Glutamatergic neuron (in vitro differentiated cells): Measurements from ENCODE around the gene CPSF4L. TPM values are rescaled to one million over a fixed set of nuclear protein-coding genes. Genes with fewer than 3 reads are reported as not detected.

Source experiments
- DNase-seq: peaks from one replicate; pipeline ENCODE4 v3.0.0; 2022
- H3K27ac Mint-ChIP-seq: one replicate; pipeline ENCODE4 v1.8.0; 2020; ENCODE audit warnings: mild to moderate bottlenecking, mixed read lengths, inconsistent platforms; ENCODE audit not compliant: unreplicated experiment
- H3K27me3 Mint-ChIP-seq: one replicate; pipeline ENCODE4 v1.8.0; 2020; ENCODE audit warnings: mild to moderate bottlenecking, moderate library complexity, mixed read lengths, inconsistent platforms; ENCODE audit not compliant: unreplicated experiment
- H3K36me3 Mint-ChIP-seq: one replicate; pipeline ENCODE4 v1.8.0; 2020; ENCODE audit warnings: mild to moderate bottlenecking, mixed read lengths, inconsistent platforms; ENCODE audit not compliant: unreplicated experiment
- H3K4me1 Mint-ChIP-seq: one replicate; pipeline ENCODE4 v1.8.0; 2020; ENCODE audit warnings: mild to moderate bottlenecking, low read depth, mixed read lengths, inconsistent platforms; ENCODE audit not compliant: unreplicated experiment
- H3K4me3 Mint-ChIP-seq: one replicate; pipeline ENCODE4 v1.8.0; 2020; ENCODE audit warnings: mild to moderate bottlenecking, mixed read lengths, inconsistent platforms; ENCODE audit not compliant: unreplicated experiment
- H3K9me3 Mint-ChIP-seq: one replicate; pipeline ENCODE4 v1.8.0; 2020; ENCODE audit warnings: mild to moderate bottlenecking, moderate library complexity, mixed read lengths, inconsistent platforms; ENCODE audit not compliant: unreplicated experiment
- CTCF ChIP-seq: fragments of 200-600 bp; sonication (generic); IDR thresholded peaks from one replicate; pipeline ENCODE4 v1.5.0; 2021; ENCODE audit not compliant: partially characterized antibody, unreplicated experiment
- total RNA-seq: library from RNA; stranded (reverse); fragmentation: NEBNext Ultra II Directional; extraction: Animal tissue kit (Norgen Biotek cat#: 25700); gene quantifications from one replicate; pipeline ENCODE4 v1.2.1, GENCODE V29; 2021; ENCODE audit not compliant: unreplicated experiment

The CPSF4L gene
- total RNA-seq, 1 donor from 2014 or later = 0.44 TPM

GRCh38 chr17:73201215-73202069 lies 60.2 kb downstream of the CPSF4L start:
- Mint-ChIP-seq H3K27ac (no peak overlapping the region), H3K4me3 (no peak overlapping the region), H3K4me1 (peaks cover 1% of the 10 kb centered on the region), H3K9me3 (peaks cover 4% of the 10 kb centered on the region), H3K36me3 (peaks cover 13% of the 10 kb centered on the region), H3K27me3 (peaks cover 2% of the 10 kb centered on the region)
- no peak for TF ChIP-seq CTCF
- DNase-seq = no peak

GRCh38 chr17:73200476-73200875 lies 61.2 kb downstream of the CPSF4L start:
- Mint-ChIP-seq H3K27me3 (peaks cover 4% of the 10 kb centered on the region), H3K4me3 (no peak overlapping the region), H3K27ac (no peak overlapping the region), H3K36me3 (peaks cover 13% of the 10 kb centered on the region), H3K4me1 (peaks cover 1% of the 10 kb centered on the region), H3K9me3 (peaks cover 4% of the 10 kb centered on the region)
- no peak for DNase-seq
- TF ChIP-seq CTCF = no peak

- H3K27me3 Mint-ChIP-seq = peaks cover 4% of the 10 kb centered on the region
- H3K27ac Mint-ChIP-seq = no peak overlapping the region
- peaks cover 13% of the 10 kb centered on the region for H3K36me3 Mint-ChIP-seq
- H3K4me1 Mint-ChIP-seq = peaks cover 1% of the 10 kb centered on the region
- peaks cover 6% of the 10 kb centered on the region for H3K9me3 Mint-ChIP-seq
- no peak for TF ChIP-seq CTCF
- no peak overlapping the region for H3K4me3 Mint-ChIP-seq
- no peak for DNase-seq
Measured at GRCh38 chr17:73199751-73200317, 61.8 kb downstream of the CPSF4L start.

GRCh38 chr17:73198930-73199260 lies 62.8 kb downstream of the CPSF4L start:
- peaks cover 4% of the 10 kb centered on the region for H3K27me3 Mint-ChIP-seq
- H3K9me3 Mint-ChIP-seq = peaks cover 6% of the 10 kb centered on the region
- H3K4me1 Mint-ChIP-seq = peaks cover 4% of the 10 kb centered on the region
- no peak for TF ChIP-seq CTCF
- no peak overlapping the region for H3K27ac Mint-ChIP-seq
- no peak for DNase-seq
- no peak overlapping the region for H3K4me3 Mint-ChIP-seq
- peaks cover 13% of the 10 kb centered on the region for H3K36me3 Mint-ChIP-seq

Other genes starting within 250 kb of the CPSF4L start
- gene SLC39A11, start 169.2 kb downstream of the CPSF4L start, total RNA-seq = 16.3 TPM
- gene SSTR2, start 96.9 kb downstream of the CPSF4L start, total RNA-seq = 78.2 TPM
- 43.1 TPM for gene COG1, start 68.8 kb downstream of the CPSF4L start, total RNA-seq
- gene CDC42EP4, start 50.1 kb upstream of the CPSF4L start, total RNA-seq = 124 TPM